H1 (cell line): Measurements from ENCODE around the gene CCNA2.

Experiments used
- BCL11A ChIP-seq, 2 experiments: IDR thresholded peaks; one replicate each; pipeline ENCODE4 v1.6.1; 2011; ENCODE audit warnings: low read depth in 2 of 2, low read length in 2 of 2, mild to moderate bottlenecking in 2 of 2
- CEBPB ChIP-seq: IDR thresholded peaks from 2 replicates; pipeline ENCODE4 v1.6.1; 2012; ENCODE audit warnings: low read depth, low read length
- CTCF ChIP-seq, 3 experiments: IDR thresholded peaks; 1 replicate in 2 of 3; 2 replicates in 1 of 3; pipeline versions ENCODE4 v1.5.1 to v1.6.1; 2011; ENCODE audit warnings: low read length in 3 of 3, mild to moderate bottlenecking in 3 of 3, inconsistent platforms in 2 of 3, low read depth in 1 of 3, moderate library complexity in 1 of 3; ENCODE audit not compliant: insufficient read depth in 1 of 3; ENCODE audit errors: control extremely low read depth in 1 of 3
- EGR1 ChIP-seq: IDR thresholded peaks from 2 replicates; pipeline ENCODE4 v1.6.1; 2011; ENCODE audit warnings: low read depth, low read length, borderline replicate concordance
- EZH2 ChIP-seq: fragments of 200-600 bp; sonication (generic); IDR thresholded peaks from 2 replicates; pipeline ENCODE4 v1.7.1; 2012; ENCODE audit warnings: low read depth, mild to moderate bottlenecking, moderate library complexity, low read length, inconsistent platforms; ENCODE audit not compliant: severe bottlenecking
- GABPA ChIP-seq: IDR thresholded peaks from 2 replicates; pipeline ENCODE4 v1.6.1; 2011; ENCODE audit warnings: mild to moderate bottlenecking, low read length, moderate library complexity, borderline replicate concordance; ENCODE audit not compliant: insufficient read depth
- KDM5A ChIP-seq: fragments of 200-600 bp; IDR thresholded peaks from 2 replicates; pipeline ENCODE4 v1.7.1; 2012; ENCODE audit warnings: mild to moderate bottlenecking, low read length, inconsistent platforms, mixed read lengths
- MAX ChIP-seq: IDR thresholded peaks from 2 replicates; pipeline ENCODE4 v1.6.1; 2012; ENCODE audit warnings: inconsistent platforms
- POLR2AphosphoS5 ChIP-seq: IDR thresholded peaks from 2 replicates; pipeline ENCODE4 v1.6.1; 2011; ENCODE audit warnings: low read depth, low read length
- RAD21 ChIP-seq, 2 experiments: IDR thresholded peaks in 1 of 2; conservative IDR thresholded peaks in 1 of 2; 2 replicates each; pipeline ENCODE4 v1.6.1; 2011; ENCODE audit warnings: low read depth in 2 of 2, low read length in 2 of 2, improper control_type of control experiment in 1 of 2, inconsistent platforms in 1 of 2, mild to moderate bottlenecking in 1 of 2, moderate library complexity in 1 of 2
- RXRA ChIP-seq: IDR thresholded peaks from 2 replicates; pipeline ENCODE4 v1.6.1; 2011; ENCODE audit warnings: low read depth, mild to moderate bottlenecking, low read length, moderate library complexity; ENCODE audit not compliant: insufficient read depth
- SRF ChIP-seq: IDR thresholded peaks from 2 replicates; pipeline ENCODE4 v1.6.1; 2011; ENCODE audit warnings: mild to moderate bottlenecking, low read depth, low read length, moderate library complexity
- TBP ChIP-seq: IDR thresholded peaks from 2 replicates; pipeline ENCODE4 v1.6.1; 2011; ENCODE audit warnings: low read depth, low read length, improper control_type of control experiment
- ZNF274 ChIP-seq: IDR thresholded peaks from 2 replicates; pipeline ENCODE4 v1.7.0; 2012; ENCODE audit warnings: low read length, borderline replicate concordance; ENCODE audit errors: extremely low read depth

- TF ChIP-seq RXRA: no peak
- TF ChIP-seq EZH2: no peak
- TF ChIP-seq CTCF (IDR thresholded peaks at IDR 0.05; ENCODE audit: control extremely low read depth in 1 of 3, insufficient read depth in 1 of 3, low read depth in 1 of 3, low read length in 3 of 3): no peak
- no peak for TF ChIP-seq RAD21 (IDR thresholded peaks at IDR 0.05 in 1 of 2, conservative IDR thresholded peaks at IDR 0.05 in 1 of 2; ENCODE audit: low read depth in 2 of 2, low read length in 2 of 2)
- no peak for TF ChIP-seq POLR2AphosphoS5
- no peak for TF ChIP-seq SRF
- TF ChIP-seq CEBPB: no peak
- no peak for TF ChIP-seq KDM5A
- TF ChIP-seq EGR1: no peak
- no peak for TF ChIP-seq TBP
- TF ChIP-seq BCL11A (IDR thresholded peaks at IDR 0.05; ENCODE audit: low read depth in 2 of 2, low read length in 2 of 2): no peak
- TF ChIP-seq ZNF274: no peak
- no peak for TF ChIP-seq GABPA
- no peak for TF ChIP-seq MAX
These were observed 4.3 kb downstream of the CCNA2 start for GRCh38 chr4:121819216-121819965.
